NT2/D1 (cell line): ENCODE data around the gene RYR3.

Experiments
- SUZ12 ChIP-seq: IDR thresholded peaks from 2 replicates; pipeline ENCODE4 v1.6.1; 2011; ENCODE audit not compliant: insufficient read length, insufficient read depth; ENCODE audit errors: extremely low read depth
- YY1 ChIP-seq: IDR thresholded peaks from 2 replicates; pipeline ENCODE4 v1.6.1; 2011; ENCODE audit not compliant: insufficient read length, insufficient read depth
- ZNF274 ChIP-seq: IDR thresholded peaks from 2 replicates; pipeline ENCODE4 v1.6.1; 2011; ENCODE audit warnings: mild to moderate bottlenecking, low read depth, low read length

DNA sequence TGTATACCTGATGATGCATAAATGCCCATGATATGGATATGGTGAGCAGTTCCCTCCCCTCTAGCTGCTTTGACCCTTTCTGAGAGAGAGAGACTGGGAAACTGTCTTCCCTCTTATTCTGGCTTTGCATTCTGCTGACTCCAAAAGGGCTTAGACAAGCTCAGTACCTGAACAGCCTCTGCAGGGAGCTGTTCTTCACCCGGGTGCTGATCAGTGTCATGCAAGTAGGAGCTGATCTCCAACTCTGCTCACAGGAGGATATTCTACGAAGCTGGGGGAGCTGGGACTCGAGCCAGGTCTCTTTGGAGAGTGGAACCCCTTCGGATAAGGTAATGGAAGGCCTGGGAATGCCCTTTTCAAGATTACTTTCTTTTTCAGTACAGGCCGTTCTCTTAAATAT lies 237.1 kb downstream of the RYR3 start:
- TF ChIP-seq SUZ12 (no peak), ZNF274 (no peak), YY1 (no peak)
